Lung (tissue), 12 donors: ENCODE measurements around the gene TSPYL4. TPM values are rescaled to one million over a fixed set of nuclear protein-coding genes. Genes with fewer than 3 reads are reported as not detected.

Experiments
- ATAC-seq: fragments of 200-7000 bp; cut with Tn5 transposase; one replicate; pipeline ENCODE4 v1.9.1; 2020; ENCODE audit warnings: moderate number of reproducible peaks; ENCODE audit not compliant: insufficient read depth, low FRiP score
- DNase-seq, 3 donors: peaks; one replicate each; pipeline ENCODE4 v3.0.0-alpha.2; 2013 to 2017
- H3K27ac ChIP-seq, 2 donors: one replicate each; pipeline ENCODE4 v1.5.1; 2013; ENCODE audit warnings: mild to moderate bottlenecking in 2 of 2, moderate library complexity in 2 of 2, control low read depth in 1 of 2, inconsistent platforms in 1 of 2, low read depth in 1 of 2, low read length in 1 of 2
- H3K27me3 ChIP-seq, 3 donors: one replicate each; pipeline ENCODE4 v1.5.1; 2013; ENCODE audit warnings: low read length in 2 of 3; ENCODE audit not compliant: control insufficient read depth in 3 of 3, insufficient read depth in 3 of 3
- H3K36me3 ChIP-seq, 4 donors: one replicate each; pipeline ENCODE4 v1.5.1; 2013; ENCODE audit warnings: low read length in 4 of 4, mild to moderate bottlenecking in 1 of 4, moderate library complexity in 1 of 4; ENCODE audit not compliant: control insufficient read depth in 4 of 4, insufficient read depth in 4 of 4
- H3K4me1 ChIP-seq, 5 donors: one replicate each; pipeline ENCODE4 v1.5.1; 2013; ENCODE audit warnings: low read length in 5 of 5, mild to moderate bottlenecking in 2 of 5, moderate library complexity in 1 of 5; ENCODE audit not compliant: control insufficient read depth in 5 of 5, insufficient read depth in 5 of 5
- H3K4me3 ChIP-seq: one replicate; pipeline ENCODE4 v1.5.1; 2013; ENCODE audit warnings: mild to moderate bottlenecking, control low read depth, moderate library complexity
- H3K9ac ChIP-seq, 2 donors: one replicate each; pipeline ENCODE4 v1.5.1; 2013; ENCODE audit warnings: low read length in 2 of 2, control low read depth in 1 of 2; ENCODE audit not compliant: insufficient read depth in 1 of 2
- H3K9me3 ChIP-seq, 4 donors: one replicate each; pipeline ENCODE4 v1.5.1; 2013; ENCODE audit warnings: low read length in 3 of 4, mild to moderate bottlenecking in 1 of 4, moderate library complexity in 1 of 4; ENCODE audit not compliant: control insufficient read depth in 4 of 4, insufficient read depth in 3 of 4
- CTCF ChIP-seq: IDR thresholded peaks from 2 replicates; pipeline ENCODE4 v1.5.1; 2012; ENCODE audit warnings: mild to moderate bottlenecking; ENCODE audit errors: control extremely low read depth, extremely low read depth
- WGBS, 2 donors: extraction: QIAGEN DNeasy Blood & Tissue Kit; methylation state at CpG; one replicate each; pipeline ENCODE4 v1.1.7; 2013; 5-methylcytosine and 5-hydroxymethylcytosine counted together
- polyA plus RNA-seq, 2 donors: library from polyadenylated mRNA; stranded (reverse); fragments of 200-250 nt; gene quantifications; one replicate each; pipeline ENCODE4 v1.2.1, GENCODE V29; 2013
- total RNA-seq, 2 donors: library from RNA; depleted of rRNA in 1 of 2; stranded (reverse); fragments of >200 nt in 1 of 2; gene quantifications; one replicate each; pipeline ENCODE4 v1.2.1, GENCODE V29; 2014 to 2021
- donor health status: control.
- donor health status: control.
- donor health status: Bipolar disorder and iron deficiency.
- donor health status: healthy.
- donor health status: DM: yes; HTN: yes; CAD: no.

TSPYL4 gene
- total and polyA plus RNA-seq, 4 donors = 7.3 to 30.0 (median 11.9) TPM

DNA sequence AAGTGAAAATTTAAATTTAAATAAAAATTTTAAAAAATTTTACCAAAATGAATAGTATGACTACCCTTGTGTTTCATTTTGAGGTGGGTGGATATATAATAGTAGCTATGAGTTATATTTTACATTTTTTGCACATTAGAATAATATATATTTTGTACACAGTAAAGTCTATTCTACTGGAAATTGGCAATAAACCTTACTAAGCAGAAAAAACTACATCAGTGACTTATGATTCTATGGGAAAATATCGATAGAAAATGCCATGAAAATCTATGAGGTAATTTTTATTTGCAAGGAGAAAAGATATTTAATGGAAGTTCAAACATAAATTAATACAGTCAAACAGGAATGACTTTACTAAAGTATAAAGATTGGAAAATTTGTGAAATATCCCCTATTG, 2.8 kb upstream of the TSPYL4 start:
- 96 to 97% methylated on average over 1 of the region's 1 CpG for WGBS, 2 donors

DNA sequence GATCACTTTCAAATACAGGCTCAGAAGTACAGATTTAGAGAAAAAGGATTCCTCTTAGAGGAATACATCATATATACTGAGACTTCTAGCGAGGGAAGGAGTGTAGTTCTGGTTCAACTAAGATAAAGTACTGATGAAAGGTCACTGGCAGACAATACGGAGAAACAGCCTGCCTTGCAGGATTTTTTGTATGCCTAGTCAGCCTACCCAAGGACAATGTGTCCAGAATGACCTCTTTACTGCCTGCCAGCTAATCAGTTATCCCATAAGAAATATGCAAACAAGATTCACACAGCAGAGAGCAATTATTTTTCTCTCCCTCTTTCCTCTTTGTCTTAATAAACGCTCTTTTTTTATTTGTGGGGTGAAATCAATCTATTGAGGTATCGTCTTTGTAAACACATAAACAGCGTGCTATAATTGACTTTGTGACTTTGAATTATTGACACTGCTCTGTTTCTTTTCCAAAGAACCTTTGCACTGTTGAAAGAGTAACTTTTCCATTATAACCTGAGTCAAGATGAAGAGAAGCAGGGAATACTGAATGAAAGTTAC, 1.4 kb upstream of the TSPYL4 start:
- no peak overlapping the region for H3K4me3 ChIP-seq
- peak overlapping the region in 1 of 2 donors; percentile 54 for H3K27ac ChIP-seq
- peak overlapping the region; percentile 98 to 99 for H3K9ac ChIP-seq

More for the DNA sequence above, 2.8 kb upstream of the TSPYL4 start:
- no peaks in the 10 kb centered on the region for H3K9me3 ChIP-seq
- no peak for ATAC-seq
- no peak overlapping the region for H3K9ac ChIP-seq
- peaks cover 0 to 15% (median 5%) of the 10 kb centered on the region in 4 donors for H3K36me3 ChIP-seq
- no peak for TF ChIP-seq CTCF
- no peak overlapping the region for H3K27ac ChIP-seq
- no peak overlapping the region for H3K4me3 ChIP-seq
- no peak for DNase-seq
- peaks cover 12 to 31% (median 18%) of the 10 kb centered on the region in 5 donors for H3K4me1 ChIP-seq
- H3K27me3 ChIP-seq = no peaks in the 10 kb centered on the region

DNA sequence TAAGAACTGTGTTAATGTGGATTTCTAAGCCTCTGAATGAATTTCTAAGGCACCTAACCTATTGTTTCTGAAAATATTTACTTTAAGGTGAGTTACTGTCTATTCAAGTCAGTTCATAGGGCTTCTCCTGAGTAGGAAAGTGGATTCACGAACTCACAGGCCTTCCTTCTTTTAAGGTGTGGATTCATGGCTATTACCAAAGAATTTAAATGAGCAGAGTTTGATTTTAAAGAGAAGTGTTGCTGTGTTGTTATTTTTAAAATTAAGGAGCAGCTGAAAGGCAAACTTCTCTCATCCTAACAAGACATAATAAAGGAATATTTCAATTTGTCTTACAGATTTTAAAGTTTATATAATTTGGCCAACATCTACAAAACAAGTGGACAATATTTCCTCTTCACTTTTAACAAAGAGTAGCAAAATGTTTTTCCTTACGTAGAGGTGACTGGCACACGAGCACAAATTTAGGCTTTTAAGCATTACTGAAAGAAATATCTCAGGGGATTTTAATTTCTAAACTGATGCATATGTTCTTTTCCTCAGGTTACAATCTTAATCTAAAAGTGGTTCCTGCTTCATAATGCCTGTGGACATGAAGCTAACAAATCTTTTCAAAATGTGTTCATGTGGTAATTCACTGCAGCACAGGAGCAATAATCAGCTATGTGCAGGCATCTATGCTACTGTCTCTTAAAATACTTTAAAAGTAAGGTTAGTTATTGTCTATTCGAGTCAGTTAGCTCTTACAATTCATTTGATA, 602 bp upstream of the TSPYL4 start:
- no peaks in the 10 kb centered on the region for H3K27me3 ChIP-seq
- ATAC-seq = no peak
- peak in 2 of 3 donors; percentile 50 to 73 for DNase-seq
- peak overlapping the region in 1 of 2 donors; percentile 95 for H3K27ac ChIP-seq
- H3K4me3 ChIP-seq = no peak overlapping the region
- 11 to 15% methylated on average over 4 of the region's 4 CpGs for whole genome bisulfite sequencing, 2 donors
- peaks cover 0 to 13% (median 2%) of the 10 kb centered on the region in 4 donors for H3K36me3 ChIP-seq
- no peak for TF ChIP-seq CTCF
- peaks cover 16 to 45% (median 28%) of the 10 kb centered on the region in 5 donors for H3K4me1 ChIP-seq
- H3K9me3 ChIP-seq = no peaks in the 10 kb centered on the region
- H3K9ac ChIP-seq = peak overlapping the region; percentile 98 to 99

More for the DNA sequence above, 1.4 kb upstream of the TSPYL4 start:
- ATAC-seq (no peak), DNase-seq (peak in 2 of 3 donors; percentile 71 to 74)
- H3K36me3 ChIP-seq = peaks cover 0 to 15% (median 4%) of the 10 kb centered on the region in 4 donors
- H3K27me3 ChIP-seq = no peaks in the 10 kb centered on the region
- no peaks in the 10 kb centered on the region for H3K9me3 ChIP-seq
- 63 to 66% methylated on average over 5 of the region's 5 CpGs for WGBS, 2 donors
- TF ChIP-seq CTCF = no peak
- peaks cover 16 to 43% (median 23%) of the 10 kb centered on the region in 5 donors for H3K4me1 ChIP-seq
